Osteoblast (primary cell): Measurements from ENCODE around the gene ALLC. TPM values are rescaled to one million over a fixed set of nuclear protein-coding genes. Genes with fewer than 3 reads are reported as not detected.
"Not testable (repeated sequence)": the region's sequence is repeated elsewhere in the genome, so short reads cannot be mapped to it uniquely, and the experiment has no call there.

Source experiments
- DNase-seq: peaks from one replicate; pipeline ENCODE4 v3.0.0; 2011; ENCODE audit warnings: low spot score, mixed read lengths; ENCODE audit not compliant: insufficient read length; ENCODE audit errors: missing footprints
- H2AFZ ChIP-seq: 2 replicates; pipeline ENCODE4 v1.6.0; 2011; ENCODE audit warnings: mild to moderate bottlenecking, low read length
- H3K27ac ChIP-seq: 2 replicates; pipeline ENCODE4 v1.5.1; 2011; ENCODE audit warnings: mild to moderate bottlenecking, low read depth, low read length, moderate library complexity
- H3K27me3 ChIP-seq: 2 replicates; pipeline ENCODE4 v1.6.0; 2012; ENCODE audit warnings: mild to moderate bottlenecking, control low read depth, inconsistent platforms, low read length, moderate library complexity; ENCODE audit not compliant: insufficient read depth
- H3K36me3 ChIP-seq: 2 replicates; pipeline ENCODE4 v1.5.1; 2011; ENCODE audit warnings: mild to moderate bottlenecking, low read length, control low read depth, moderate library complexity; ENCODE audit not compliant: insufficient read depth
- H3K4me1 ChIP-seq: 2 replicates; pipeline ENCODE4 v1.5.1; 2011; ENCODE audit warnings: mild to moderate bottlenecking, low read length, control low read depth, moderate library complexity; ENCODE audit not compliant: insufficient read depth
- H3K4me2 ChIP-seq: 2 replicates; pipeline ENCODE4 v1.6.0; 2011; ENCODE audit warnings: mild to moderate bottlenecking, low read length; ENCODE audit not compliant: insufficient read depth
- H3K4me3 ChIP-seq: fragments of 200-600 bp; sonication (generic); 3 replicates; pipeline ENCODE4 v1.5.1; 2012; ENCODE audit warnings: mild to moderate bottlenecking, low read length, inconsistent platforms; ENCODE audit not compliant: insufficient read depth
- H3K79me2 ChIP-seq: 2 replicates; pipeline ENCODE4 v1.6.0; 2012; ENCODE audit warnings: mild to moderate bottlenecking, low read length, control low read depth, inconsistent platforms; ENCODE audit not compliant: insufficient read depth
- H3K9me3 ChIP-seq: 2 replicates; pipeline ENCODE4 v1.5.1; 2011; ENCODE audit warnings: low read depth, low read length, control low read depth
- H4K20me1 ChIP-seq: 2 replicates; pipeline ENCODE4 v1.6.0; 2012; ENCODE audit warnings: mild to moderate bottlenecking, low read length, control low read depth; ENCODE audit not compliant: insufficient read depth
- CTCF ChIP-seq: IDR thresholded peaks from 2 replicates; pipeline ENCODE4 v1.5.1; 2011; ENCODE audit warnings: mild to moderate bottlenecking, low read depth, low read length, moderate library complexity; ENCODE audit errors: extremely low read depth
- total RNA-seq: library from RNA; depleted of rRNA; stranded (reverse); fragments of >200 nt; gene quantifications from 2 replicates; pipeline ENCODE4 v1.2.3, GENCODE V29; 2012

The ALLC gene
- total RNA-seq, 1 donor: not detected

DNA sequence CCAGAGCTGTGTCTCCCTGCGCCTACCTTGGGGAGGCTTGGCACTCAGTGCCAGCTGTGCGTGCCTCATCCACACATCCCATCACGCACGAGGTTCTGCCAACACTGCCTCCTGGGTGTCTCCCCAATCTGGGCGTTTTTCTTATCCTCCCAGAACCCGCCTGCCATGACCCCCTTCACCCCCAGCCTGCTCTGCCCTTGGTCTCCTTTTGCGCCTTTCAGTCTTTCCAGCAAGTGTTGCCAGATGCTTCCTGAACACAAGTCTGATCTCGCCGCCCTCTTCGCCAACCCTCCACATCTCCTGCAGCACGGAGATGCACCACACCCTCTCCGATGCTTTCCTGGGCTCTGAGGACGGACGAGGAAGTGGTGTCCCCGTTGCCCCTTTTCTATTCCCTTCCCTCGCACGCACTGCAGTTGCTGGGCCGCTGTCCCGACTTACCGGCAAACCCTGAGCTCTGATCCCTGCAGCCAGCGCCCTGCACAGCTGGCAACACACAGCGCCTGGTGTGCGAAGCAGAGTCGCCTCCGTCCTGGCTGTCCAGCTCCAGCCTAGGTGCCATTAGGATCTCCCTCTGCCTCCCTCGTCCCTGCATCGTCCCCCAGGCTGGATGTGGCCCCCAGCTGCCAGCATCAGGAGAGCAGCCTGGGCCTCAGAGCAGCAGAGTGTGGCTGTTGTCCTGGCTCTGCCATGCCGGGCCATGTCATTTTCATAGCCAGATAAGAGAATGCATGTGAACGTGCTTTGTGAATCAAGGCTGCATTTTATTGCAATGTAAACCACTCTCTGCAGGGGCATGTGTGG is 22.6 kb upstream of the ALLC start:
- H3K27me3 ChIP-seq: no peaks in the 10 kb centered on the region
- DNase-seq: peak; percentile 58
- H4K20me1 ChIP-seq: no peaks in the 10 kb centered on the region
- H3K4me1 ChIP-seq: no peaks in the 10 kb centered on the region
- no peak overlapping the region for H2AFZ ChIP-seq
- no peak overlapping the region for H3K4me3 ChIP-seq
- no peaks in the 10 kb centered on the region for H3K79me2 ChIP-seq
- H3K36me3 ChIP-seq: no peaks in the 10 kb centered on the region
- no peak for TF ChIP-seq CTCF
- H3K4me2 ChIP-seq: no peak overlapping the region
- H3K27ac ChIP-seq: no peak overlapping the region
- no peaks in the 10 kb centered on the region for H3K9me3 ChIP-seq

DNA sequence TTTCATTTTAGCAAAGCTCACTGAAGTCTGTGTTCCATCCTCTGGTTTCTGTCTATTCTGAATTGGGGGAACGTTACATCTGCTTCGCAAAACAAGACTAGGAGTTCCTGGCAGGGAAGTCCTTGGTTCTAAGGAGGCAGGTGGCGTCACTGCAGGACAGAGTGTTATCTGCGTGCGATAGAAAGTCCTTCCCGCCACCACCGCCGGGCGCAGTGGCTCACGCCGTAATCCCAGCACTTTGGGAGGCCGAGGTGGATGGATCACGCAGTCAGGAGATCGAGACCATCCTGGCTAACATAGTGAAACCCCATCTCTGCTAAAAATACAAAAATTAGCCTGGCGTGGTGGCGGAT is 22.0 kb upstream of the ALLC start:
- not testable (repeated sequence) for H3K27me3 ChIP-seq, H3K4me2 ChIP-seq, H3K79me2 ChIP-seq, H2AFZ ChIP-seq, DNase-seq, H3K9me3 ChIP-seq, H3K4me3 ChIP-seq, H3K4me1 ChIP-seq, H3K27ac ChIP-seq, H4K20me1 ChIP-seq, H3K36me3 ChIP-seq

- H3K27me3 ChIP-seq: no peaks in the 10 kb centered on the region
- no peaks in the 10 kb centered on the region for H3K79me2 ChIP-seq
- no peak overlapping the region for H3K4me3 ChIP-seq
- no peaks in the 10 kb centered on the region for H3K9me3 ChIP-seq
- no peak overlapping the region for H3K4me2 ChIP-seq
- H4K20me1 ChIP-seq: no peaks in the 10 kb centered on the region
- H3K4me1 ChIP-seq: no peaks in the 10 kb centered on the region
- no peak for TF ChIP-seq CTCF
- DNase-seq: peak; percentile 36
- no peaks in the 10 kb centered on the region for H3K36me3 ChIP-seq
- H3K27ac ChIP-seq: no peak overlapping the region
- no peak overlapping the region for H2AFZ ChIP-seq
These were observed 21.3 kb upstream of the ALLC start for GRCh38 chr2:3636586-3637310.

DNA sequence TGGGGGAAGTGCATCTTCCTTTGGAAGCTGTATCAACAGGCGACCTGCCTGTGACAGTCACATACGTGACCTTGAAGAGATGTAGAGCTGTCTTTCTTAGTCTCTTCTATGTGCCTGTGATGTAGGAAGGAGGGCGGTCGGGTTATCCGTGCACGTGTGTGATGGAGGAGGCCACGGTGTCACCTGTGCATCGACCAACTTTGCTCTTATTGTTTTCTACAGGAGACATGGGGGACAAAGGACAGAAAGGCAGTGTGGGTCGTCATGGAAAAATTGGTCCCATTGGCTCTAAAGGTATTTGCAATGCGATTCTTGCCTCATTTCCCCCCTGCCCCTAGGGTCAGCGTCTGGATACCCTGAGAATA is 20.7 kb upstream of the ALLC start:
- Histone ChIP-seq H3K27me3 (no peaks in the 10 kb centered on the region), H3K79me2 (no peaks in the 10 kb centered on the region), H4K20me1 (no peaks in the 10 kb centered on the region), H3K4me2 (no peak overlapping the region), H3K9me3 (no peaks in the 10 kb centered on the region), H3K4me3 (no peak overlapping the region), H3K36me3 (no peaks in the 10 kb centered on the region), H2AFZ (no peak overlapping the region), H3K27ac (no peak overlapping the region), H3K4me1 (no peaks in the 10 kb centered on the region)
- TF ChIP-seq CTCF: no peak
- peak; percentile 45 for DNase-seq
